Loucy (cell line): Measurements from ENCODE around the gene NR0B1.

Source experiments
- H2AFZ ChIP-seq: fragments of 200-600 bp; sonication (generic); 2 replicates; pipeline ENCODE4 v1.6.0; 2016; ENCODE audit warnings: antibody characterized with exemption, mild to moderate bottlenecking, low read length, moderate library complexity
- H3F3A ChIP-seq: fragments of 200-600 bp; 2 replicates; pipeline ENCODE4 v1.6.0; 2016; ENCODE audit warnings: antibody characterized with exemption, low read depth, mild to moderate bottlenecking
- H3K27me3 ChIP-seq: fragments of 200-600 bp; sonication (generic); 2 replicates; pipeline ENCODE4 v1.6.1; 2014; ENCODE audit warnings: low read length, mild to moderate bottlenecking; ENCODE audit not compliant: insufficient read depth, poor library complexity, severe bottlenecking
- H3K36me3 ChIP-seq: fragments of 200-600 bp; sonication (generic); 2 replicates; pipeline ENCODE4 v1.6.1; 2016; ENCODE audit warnings: low read length; ENCODE audit not compliant: insufficient read depth
- H3K4me1 ChIP-seq: fragments of 200-600 bp; sonication (generic); 2 replicates; pipeline ENCODE4 v1.5.1; 2014; ENCODE audit warnings: low read length, mild to moderate bottlenecking; ENCODE audit not compliant: insufficient read depth, poor library complexity, severe bottlenecking
- H3K4me2 ChIP-seq: fragments of 200-600 bp; sonication (generic); 2 replicates; pipeline ENCODE4 v1.6.0; 2014; ENCODE audit warnings: antibody characterized with exemption, low read length, low read depth, mild to moderate bottlenecking; ENCODE audit not compliant: poor library complexity, severe bottlenecking
- H3K4me3 ChIP-seq: fragments of 200-600 bp; sonication (generic); 2 replicates; pipeline ENCODE4 v1.5.1; 2014; ENCODE audit warnings: low read length, mild to moderate bottlenecking, mixed read lengths; ENCODE audit not compliant: poor library complexity, severe bottlenecking
- H3K79me2 ChIP-seq: fragments of 200-600 bp; sonication (generic); 2 replicates; pipeline ENCODE4 v1.6.1; 2014; ENCODE audit warnings: low read length; ENCODE audit not compliant: insufficient read depth
- H3K9ac ChIP-seq: fragments of 200-600 bp; sonication (generic); 2 replicates; pipeline ENCODE4 v1.6.0; 2014; ENCODE audit warnings: mild to moderate bottlenecking, low read depth, low read length, moderate library complexity; ENCODE audit not compliant: poor library complexity, severe bottlenecking
- H3K9me2 ChIP-seq: fragments of 200-600 bp; sonication (generic); replicated peaks from 2 replicates; pipeline ENCODE4 v1.6.1; 2016; ENCODE audit warnings: low read depth, low read length, mixed read lengths
- H3K9me3 ChIP-seq: fragments of 200-600 bp; sonication (generic); 2 replicates; pipeline ENCODE4 v1.6.1; 2014; ENCODE audit warnings: mild to moderate bottlenecking, antibody characterized with exemption, low read length, low read depth; ENCODE audit not compliant: insufficient read depth
- H4K20me1 ChIP-seq: fragments of 200-600 bp; sonication (generic); 2 replicates; pipeline ENCODE4 v1.6.0; 2014; ENCODE audit warnings: antibody characterized with exemption, low read length, mild to moderate bottlenecking; ENCODE audit not compliant: insufficient read depth, poor library complexity, severe bottlenecking
- EZH2phosphoT487 ChIP-seq: fragments of 200-600 bp; IDR thresholded peaks from 2 replicates; pipeline ENCODE4 v1.6.1; 2018; ENCODE audit warnings: antibody characterized with exemption, mild to moderate bottlenecking, moderate library complexity, borderline replicate concordance
- TF ChIP-seq, protein P1 (sequence below): fragments of 200-600 bp; sonication (generic); conservative IDR thresholded peaks from 2 replicates; pipeline ENCODE4 v1.5.1; 2014; ENCODE audit warnings: mild to moderate bottlenecking, antibody characterized with exemption, low read length

NR0B1 gene

DNA sequence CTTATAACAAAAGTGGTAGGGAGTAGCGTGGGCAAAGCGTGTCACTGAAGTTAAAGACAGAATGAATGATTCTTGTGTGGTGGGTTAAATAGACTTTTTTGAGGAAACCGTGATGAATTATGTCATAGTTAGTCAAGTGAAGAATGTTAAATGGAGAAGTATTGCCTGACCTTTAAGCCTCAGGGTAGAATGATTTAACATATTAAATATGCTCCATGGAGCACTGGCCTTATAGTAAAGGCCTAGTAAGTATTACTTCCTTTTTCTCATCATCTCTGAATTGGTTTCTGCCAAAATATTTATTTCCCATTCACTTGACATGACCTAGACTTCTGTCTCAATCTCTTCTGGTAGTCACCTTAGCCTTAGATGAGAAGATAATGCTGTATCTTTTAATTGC is 38.6 kb downstream of the NR0B1 start:
- H3K79me2 ChIP-seq: no peaks in the 10 kb centered on the region
- no peaks in the 10 kb centered on the region for H3K9me2 ChIP-seq
- H3K4me1 ChIP-seq: peaks cover 17% of the 10 kb centered on the region
- no peak overlapping the region for H2AFZ ChIP-seq
- TF ChIP-seq, protein P1, sequence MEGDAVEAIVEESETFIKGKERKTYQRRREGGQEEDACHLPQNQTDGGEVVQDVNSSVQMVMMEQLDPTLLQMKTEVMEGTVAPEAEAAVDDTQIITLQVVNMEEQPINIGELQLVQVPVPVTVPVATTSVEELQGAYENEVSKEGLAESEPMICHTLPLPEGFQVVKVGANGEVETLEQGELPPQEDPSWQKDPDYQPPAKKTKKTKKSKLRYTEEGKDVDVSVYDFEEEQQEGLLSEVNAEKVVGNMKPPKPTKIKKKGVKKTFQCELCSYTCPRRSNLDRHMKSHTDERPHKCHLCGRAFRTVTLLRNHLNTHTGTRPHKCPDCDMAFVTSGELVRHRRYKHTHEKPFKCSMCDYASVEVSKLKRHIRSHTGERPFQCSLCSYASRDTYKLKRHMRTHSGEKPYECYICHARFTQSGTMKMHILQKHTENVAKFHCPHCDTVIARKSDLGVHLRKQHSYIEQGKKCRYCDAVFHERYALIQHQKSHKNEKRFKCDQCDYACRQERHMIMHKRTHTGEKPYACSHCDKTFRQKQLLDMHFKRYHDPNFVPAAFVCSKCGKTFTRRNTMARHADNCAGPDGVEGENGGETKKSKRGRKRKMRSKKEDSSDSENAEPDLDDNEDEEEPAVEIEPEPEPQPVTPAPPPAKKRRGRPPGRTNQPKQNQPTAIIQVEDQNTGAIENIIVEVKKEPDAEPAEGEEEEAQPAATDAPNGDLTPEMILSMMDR: no peak
- no peak for TF ChIP-seq EZH2phosphoT487
- H4K20me1 ChIP-seq: no peaks in the 10 kb centered on the region
- no peaks in the 10 kb centered on the region for H3K36me3 ChIP-seq
- no peak overlapping the region for H3K4me3 ChIP-seq
- no peak overlapping the region for H3K4me2 ChIP-seq
- no peaks in the 10 kb centered on the region for H3K27me3 ChIP-seq
- no peak overlapping the region for H3K9ac ChIP-seq
- H3K9me3 ChIP-seq: no peaks in the 10 kb centered on the region; the same call in 1 of the 2 replicates
- no peaks in the 10 kb centered on the region for H3F3A ChIP-seq

DNA sequence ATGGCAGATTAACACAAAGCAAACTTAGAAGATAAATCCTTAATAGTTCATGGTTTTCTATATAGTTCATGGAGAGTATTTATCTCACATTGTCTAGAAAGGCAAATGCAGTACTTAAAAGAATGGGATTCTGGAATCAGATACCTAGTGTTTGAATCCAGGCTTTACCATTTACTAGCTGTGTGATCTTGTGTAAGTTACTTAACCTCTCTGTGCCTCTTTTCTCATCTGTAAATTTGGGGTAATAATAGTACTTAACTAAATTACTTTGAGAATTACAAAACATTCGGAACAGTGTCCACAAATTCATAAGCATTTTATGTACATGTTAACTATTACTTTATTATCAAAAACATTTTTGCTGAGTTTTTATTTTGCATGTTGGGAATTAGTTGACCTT is 46.4 kb downstream of the NR0B1 start:
- Histone ChIP-seq H3K27me3 (no peaks in the 10 kb centered on the region), H3K4me2 (no peak overlapping the region), H2AFZ (no peak overlapping the region), H3K9me3 (no peaks in the 10 kb centered on the region), H3K4me3 (no peak overlapping the region), H3K9me2 (no peaks in the 10 kb centered on the region), H3K36me3 (no peaks in the 10 kb centered on the region), H3K9ac (no peak overlapping the region), H3K79me2 (no peaks in the 10 kb centered on the region), H3K4me1 (peaks cover 14% of the 10 kb centered on the region), H3F3A (no peaks in the 10 kb centered on the region), H4K20me1 (no peaks in the 10 kb centered on the region)
- TF ChIP-seq EZH2phosphoT487: no peak
- TF ChIP-seq, protein P1: no peak

DNA sequence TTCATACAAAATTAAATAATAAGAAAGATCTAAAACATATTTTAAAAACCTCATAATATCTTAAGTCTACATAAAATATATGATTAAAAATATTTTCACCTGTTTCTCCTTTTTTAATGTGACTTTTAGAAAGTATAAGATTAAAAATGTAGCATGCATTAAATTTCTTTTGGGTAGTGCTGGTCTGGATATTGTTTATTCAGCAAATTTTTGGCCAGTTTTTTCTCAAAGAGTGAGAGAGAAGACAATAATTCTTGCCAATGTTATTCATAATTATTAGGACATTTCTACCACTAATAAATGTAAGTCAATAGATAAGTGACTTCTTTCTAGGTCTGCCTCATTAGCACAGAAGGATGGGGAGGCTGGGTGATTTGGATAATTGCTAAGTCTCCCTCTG is 48.2 kb downstream of the NR0B1 start:
- Histone ChIP-seq H3K79me2 (no peaks in the 10 kb centered on the region), H3F3A (no peaks in the 10 kb centered on the region), H3K9me2 (no peaks in the 10 kb centered on the region), H3K9me3 (no peaks in the 10 kb centered on the region), H3K9ac (no peak overlapping the region), H4K20me1 (no peaks in the 10 kb centered on the region), H3K27me3 (no peaks in the 10 kb centered on the region), H3K4me3 (no peak overlapping the region), H3K4me1 (peaks cover 8% of the 10 kb centered on the region), H2AFZ (no peak overlapping the region), H3K36me3 (no peaks in the 10 kb centered on the region), H3K4me2 (no peak overlapping the region)
- TF ChIP-seq EZH2phosphoT487: no peak
- TF ChIP-seq, protein P1: no peak
